GM12873 (cell line): ENCODE results near the gene COPZ2.

Experiments used
- CTCF ChIP-seq: IDR thresholded peaks from 2 replicates; pipeline ENCODE4 v1.5.1; 2012; ENCODE audit warnings: low read depth, mild to moderate bottlenecking, moderate library complexity, low read length, control low read depth; ENCODE audit not compliant: insufficient read depth; ENCODE audit errors: missing control alignments

COPZ2 gene

GRCh38 chr17:48004983-48005382, 32.6 kb downstream of the COPZ2 start:
- no peak for TF ChIP-seq CTCF

GRCh38 chr17:48003417-48004151, 34.0 kb downstream of the COPZ2 start:
- TF ChIP-seq CTCF, result no peak

GRCh38 chr17:48002916-48003416, 34.6 kb downstream of the COPZ2 start:
- no peak for TF ChIP-seq CTCF

GRCh38 chr17:48002266-48002915, 35.2 kb downstream of the COPZ2 start:
- no peak for TF ChIP-seq CTCF

GRCh38 chr17:48001197-48001596, 36.4 kb downstream of the COPZ2 start:
- TF ChIP-seq CTCF, result no peak

GRCh38 chr17:47999582-47999981, 38.0 kb downstream of the COPZ2 start:
- no peak for TF ChIP-seq CTCF

GRCh38 chr17:47998044-47998443, 39.6 kb downstream of the COPZ2 start:
- no peak for TF ChIP-seq CTCF
